Small intestine (tissue), 7 donors: ENCODE results near the gene TAS2R60. TPM values are rescaled to one million over a fixed set of nuclear protein-coding genes. Genes with fewer than 3 reads are reported as not detected.
"Not testable (repeated sequence)": the region's sequence is repeated elsewhere in the genome, so short reads cannot be mapped to it uniquely, and the experiment has no call there.

ENCODE experiments used
- DNase-seq, 2 donors: peaks; one replicate each; pipeline versions ENCODE4 v3.0.0 to v3.0.0-alpha.2; 2013
- FAIRE-seq: peaks from 2 replicates; lab custom pipeline; 2012; peaks lifted over from hg19 to GRCh38; lab: Jason Lieb, UNC
- H3K27ac ChIP-seq, 3 donors: one replicate each; pipeline ENCODE4 v1.5.1; 2013; ENCODE audit warnings: low read length in 2 of 3, mild to moderate bottlenecking in 2 of 3, control low read depth in 1 of 3, inconsistent platforms in 1 of 3, low read depth in 1 of 3, moderate library complexity in 1 of 3
- H3K27me3 ChIP-seq, 3 donors: one replicate each; pipeline ENCODE4 v1.6.1; 2013; ENCODE audit warnings: low read length in 3 of 3, inconsistent platforms in 1 of 3; ENCODE audit not compliant: control insufficient read depth in 3 of 3, insufficient read depth in 3 of 3
- H3K36me3 ChIP-seq, 3 donors: one replicate each; pipeline ENCODE4 v1.6.1; 2013; ENCODE audit warnings: low read length in 3 of 3, inconsistent platforms in 1 of 3, low read depth in 1 of 3, mild to moderate bottlenecking in 1 of 3, moderate library complexity in 1 of 3; ENCODE audit not compliant: control insufficient read depth in 3 of 3, insufficient read depth in 2 of 3
- H3K4me1 ChIP-seq, 3 donors: one replicate each; pipeline ENCODE4 v1.6.1; 2013; ENCODE audit warnings: low read length in 2 of 3, inconsistent platforms in 1 of 3, low read depth in 1 of 3, mild to moderate bottlenecking in 1 of 3, moderate library complexity in 1 of 3; ENCODE audit not compliant: control insufficient read depth in 3 of 3, insufficient read depth in 2 of 3
- H3K4me3 ChIP-seq, 3 donors: one replicate each; pipeline ENCODE4 v1.5.1; 2013; ENCODE audit warnings: low read length in 3 of 3, control low read depth in 1 of 3, inconsistent platforms in 1 of 3, low read depth in 1 of 3, mild to moderate bottlenecking in 1 of 3, moderate library complexity in 1 of 3
- H3K9me3 ChIP-seq, 2 donors: one replicate each; pipeline ENCODE4 v1.6.1; 2013; ENCODE audit warnings: low read depth in 1 of 2, low read length in 1 of 2; ENCODE audit not compliant: control insufficient read depth in 2 of 2, insufficient read depth in 1 of 2
- WGBS, 3 donors: extraction: QIAGEN DNeasy Blood & Tissue Kit; methylation state at CpG; one replicate each; pipeline ENCODE4 v1.1.7; 2013; 5-methylcytosine and 5-hydroxymethylcytosine counted together
- polyA plus RNA-seq, 4 donors: library from polyadenylated mRNA; stranded (reverse) in 3 of 4; unstranded in 1 of 4; fragments of 200-250 nt in 3 of 4; fragments of 120-200 nt in 1 of 4; gene quantifications; one replicate each; pipeline versions ENCODE4 v1.2.1 to v1.2.3, GENCODE V29; 2013
- donor health status: healthy with polysubstance abuse.
- donor health status: control.
- donor health status: control.
- donor health status: Bipolar disorder and iron deficiency.
- donor health status: healthy.

Gene TAS2R60
- polyA plus RNA-seq, 4 donors: not detected

- H3K4me3 ChIP-seq: no peak overlapping the region
- no peaks in the 10 kb centered on the region for H3K27me3 ChIP-seq
- H3K4me1 ChIP-seq: no peaks in the 10 kb centered on the region
- no peaks in the 10 kb centered on the region for H3K9me3 ChIP-seq
- no peak overlapping the region for H3K27ac ChIP-seq
- no peak for FAIRE-seq
- H3K36me3 ChIP-seq: no peaks in the 10 kb centered on the region
- 81 to 86% (median 85%) methylated on average over 3 of the region's 3 CpGs for WGBS, 3 donors
- DNase-seq: no peak
Observed at GRCh38 chr7:143462045-143462444, 18.8 kb downstream of the TAS2R60 start.

DNA sequence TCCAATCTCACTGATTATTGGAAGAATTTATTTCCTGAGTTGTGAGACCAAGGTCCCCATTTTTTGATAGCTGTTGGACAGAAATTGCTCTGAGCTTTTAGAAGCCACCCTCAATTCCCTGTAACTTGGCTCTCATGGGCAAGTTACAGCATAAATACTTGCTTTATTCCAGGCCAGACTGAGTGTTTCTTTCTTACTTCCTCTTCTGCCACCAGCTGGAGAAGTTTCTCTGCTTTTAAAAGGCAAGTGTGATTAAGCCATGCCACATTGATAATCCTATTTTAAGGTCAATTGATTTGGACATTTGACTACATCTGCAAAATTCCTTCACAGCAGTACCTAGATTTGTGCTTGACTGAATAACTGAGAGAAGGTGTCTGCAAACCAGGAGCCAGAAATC, 20.3 kb downstream of the TAS2R60 start:
- DNase-seq (no peak), FAIRE-seq (no peak)
- Histone ChIP-seq H3K36me3 (no peaks in the 10 kb centered on the region), H3K27ac (no peak overlapping the region), H3K4me1 (no peaks in the 10 kb centered on the region), H3K9me3 (no peaks in the 10 kb centered on the region), H3K4me3 (no peak overlapping the region), H3K27me3 (no peaks in the 10 kb centered on the region)

GRCh38 chr7:143463957-143464356, 20.7 kb downstream of the TAS2R60 start:
- 71 to 86% (median 74%) methylated on average over 1 of the region's 1 CpG for WGBS, 3 donors
- Histone ChIP-seq H3K27ac (no peak overlapping the region), H3K4me1 (no peaks in the 10 kb centered on the region), H3K4me3 (no peak overlapping the region), H3K27me3 (no peaks in the 10 kb centered on the region), H3K9me3 (no peaks in the 10 kb centered on the region), H3K36me3 (no peaks in the 10 kb centered on the region)
- DNase-seq (no peak), FAIRE-seq (no peak)

- Histone ChIP-seq H3K4me1 (peaks cover 0 to 4% (median 0%) of the 10 kb centered on the region in 3 donors), H3K27me3 (no peaks in the 10 kb centered on the region), H3K27ac (no peak overlapping the region), H3K36me3 (no peaks in the 10 kb centered on the region), H3K9me3 (peaks cover 0 to 14% of the 10 kb centered on the region in 2 donors), H3K4me3 (no peak overlapping the region)
- DNase-seq (no peak), FAIRE-seq (no peak)
- 42 to 73% (median 73%) methylated on average over 1 of the region's 1 CpG for WGBS, 3 donors
Observed at GRCh38 chr7:143467724-143468123, 24.5 kb downstream of the TAS2R60 start.

DNA sequence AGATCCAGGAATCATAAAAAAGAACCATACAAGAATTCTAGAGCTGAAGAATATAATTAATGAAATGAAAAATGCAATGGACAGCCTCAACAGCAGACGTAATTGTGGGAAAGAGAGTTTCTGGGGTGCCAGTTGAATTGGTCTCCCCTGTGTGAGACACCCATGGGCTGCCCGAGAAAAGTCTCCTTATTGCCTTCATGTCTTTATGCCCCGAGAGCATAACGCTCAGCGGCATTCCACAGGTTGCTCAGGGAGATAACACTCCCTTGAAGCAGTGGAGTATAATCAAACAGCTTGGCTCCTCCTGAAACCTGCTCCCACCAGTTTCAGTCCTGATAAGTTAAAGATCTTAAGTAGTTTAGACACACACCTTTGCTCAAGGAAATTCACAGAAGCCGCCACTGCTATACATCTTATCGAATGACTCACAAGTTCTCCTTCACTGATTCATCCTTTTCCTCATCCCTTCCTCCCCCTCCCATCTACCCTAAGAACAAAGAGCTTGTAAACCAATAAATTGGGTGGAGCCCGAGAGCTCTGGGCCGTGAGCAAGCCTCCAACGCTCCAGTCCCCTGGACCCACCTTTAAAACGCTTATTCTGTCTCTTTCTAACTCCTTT, 28.9 kb downstream of the TAS2R60 start:
- 15 to 55% (median 41%) methylated on average over 11 of the region's 11 CpGs for WGBS, 3 donors
- peak overlapping the region in 2 of 3 donors; percentile 55 to 80 for H3K27ac ChIP-seq

GRCh38 chr7:143477501-143478150, 34.4 kb downstream of the TAS2R60 start, which contains the start of gene TAS2R41:
Gene TAS2R41 (plus strand): TSS chr7:143477873. CDS start chr7:143477873, 0 bp downstream.
- no peak for FAIRE-seq

More for the DNA sequence above, 28.9 kb downstream of the TAS2R60 start:
- not testable (repeated sequence) for H3K27me3 ChIP-seq, H3K36me3 ChIP-seq, H3K4me3 ChIP-seq, H3K4me1 ChIP-seq
- H3K9me3 ChIP-seq: peaks cover 0 to 14% of the 10 kb centered on the region in 2 donors
- FAIRE-seq (peak; percentile 67), DNase-seq (peak in 1 of 2 donors; percentile 97)

DNA sequence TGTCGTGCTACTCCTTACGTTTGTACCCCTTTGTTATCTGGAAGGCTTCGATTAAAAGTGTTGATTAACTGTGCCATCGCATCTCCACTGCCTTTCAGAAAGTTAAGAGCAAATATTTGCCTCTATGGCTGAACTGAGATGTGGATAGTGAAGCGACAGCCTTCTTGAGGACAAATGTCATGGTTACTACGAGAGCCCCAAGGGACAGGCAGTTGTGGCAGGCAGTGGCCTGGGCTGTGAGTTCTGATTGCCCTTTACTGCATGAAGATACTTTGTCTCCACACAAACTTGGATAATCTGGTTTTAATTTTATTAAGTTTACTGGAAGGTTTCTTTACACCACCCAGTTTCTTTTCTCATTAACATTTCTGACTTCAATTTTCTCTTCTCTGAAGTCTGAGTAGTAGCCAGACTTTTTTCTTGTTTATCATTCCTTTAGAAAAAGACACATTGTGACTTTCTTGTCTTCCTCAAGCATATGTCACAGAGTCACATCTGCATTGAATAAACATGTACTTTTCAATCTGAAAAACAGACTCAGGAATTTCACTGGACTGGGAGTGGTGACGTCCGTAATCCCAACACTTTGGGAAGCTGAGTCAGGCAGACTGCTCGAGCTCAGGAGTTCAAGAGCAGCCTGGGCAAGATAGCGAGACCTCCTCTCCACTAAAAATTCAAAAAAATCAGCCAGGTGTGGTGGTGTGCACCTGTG, 36.0 kb downstream of the TAS2R60 start:
- no peak overlapping the region for H3K4me3 ChIP-seq
- WGBS, 3 donors: 80 to 87% (median 86%) methylated on average over 10 of the region's 10 CpGs
- FAIRE-seq: no peak
- DNase-seq: no peak
- H3K9me3 ChIP-seq: no peaks in the 10 kb centered on the region
- peaks cover 0 to 2% (median 0%) of the 10 kb centered on the region in 3 donors for H3K4me1 ChIP-seq
- no peak overlapping the region for H3K27ac ChIP-seq
- no peaks in the 10 kb centered on the region for H3K27me3 ChIP-seq
- H3K36me3 ChIP-seq: no peaks in the 10 kb centered on the region

More at GRCh38 chr7:143477501-143478150, 34.4 kb downstream of the TAS2R60 start, which contains the start of gene TAS2R41:
- 29 to 59% (median 30%) methylated on average over 10 of the region's 10 CpGs for WGBS, 3 donors
- Histone ChIP-seq H3K27ac (no peak within 1 kb of the TSS), H3K4me3 (no peak within 1 kb of the TSS), H3K9me3 (no peaks in the 10 kb centered on the region), H3K36me3 (no peaks in the 10 kb centered on the region), H3K4me1 (peaks cover 0 to 2% (median 0%) of the 10 kb centered on the region in 3 donors), H3K27me3 (no peaks in the 10 kb centered on the region)
- peak in 1 of 2 donors; percentile 71 for DNase-seq

DNA sequence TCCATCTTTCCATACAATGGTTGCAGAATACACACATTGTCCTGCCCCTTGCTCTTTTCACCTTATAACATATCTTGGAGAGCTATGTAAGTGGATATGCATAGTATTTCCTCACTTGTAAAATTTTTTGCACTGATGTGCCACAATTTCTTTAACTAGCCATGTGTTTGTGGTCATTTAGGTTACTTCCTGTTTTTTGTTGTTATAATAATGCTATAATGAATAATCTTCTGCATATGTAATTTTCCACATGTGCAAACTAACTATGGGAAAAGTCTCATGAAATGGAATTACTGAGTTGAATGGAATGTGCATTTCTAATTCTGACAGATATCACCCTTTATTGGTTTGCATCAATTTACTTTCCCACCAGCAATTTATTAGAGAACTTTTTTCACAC, 37.2 kb downstream of the TAS2R60 start:
- Histone ChIP-seq H3K9me3 (no peaks in the 10 kb centered on the region), H3K27ac (no peak overlapping the region), H3K4me3 (no peak overlapping the region), H3K27me3 (no peaks in the 10 kb centered on the region), H3K36me3 (no peaks in the 10 kb centered on the region), H3K4me1 (peaks cover 0 to 2% (median 0%) of the 10 kb centered on the region in 3 donors)
- DNase-seq (no peak), FAIRE-seq (no peak)
